Mesodermal cell (in vitro differentiated cells): ENCODE data around the gene ICAM2.

ENCODE experiments used
- H3K27ac ChIP-seq: 2 replicates; pipeline ENCODE4 v1.7.0; 2013; ENCODE audit warnings: mild to moderate bottlenecking, low read depth, low read length, moderate library complexity; ENCODE audit not compliant: severe bottlenecking
- H3K36me3 ChIP-seq: 2 replicates; pipeline ENCODE4 v1.7.1; 2013; ENCODE audit warnings: mild to moderate bottlenecking, low read length, moderate library complexity; ENCODE audit not compliant: control insufficient read depth, insufficient read depth
- H3K4me1 ChIP-seq: one replicate; pipeline ENCODE4 v1.7.1; 2013; ENCODE audit warnings: mild to moderate bottlenecking, low read length; ENCODE audit not compliant: insufficient read depth, control insufficient read depth, poor library complexity, severe bottlenecking
- H3K4me3 ChIP-seq: 2 replicates; pipeline ENCODE4 v1.7.0; 2013; ENCODE audit warnings: low read length, control low read depth, mild to moderate bottlenecking; ENCODE audit not compliant: insufficient read depth, poor library complexity, severe bottlenecking; ENCODE audit errors: extremely low read depth
- H3K9me3 ChIP-seq: 2 replicates; pipeline ENCODE4 v1.7.1; 2013; ENCODE audit warnings: mild to moderate bottlenecking, low read length, moderate library complexity; ENCODE audit not compliant: control insufficient read depth
- WGBS, 2 experiments: methylation state at CpG; one replicate each; pipeline ENCODE4 v1.1.5; 2013; ENCODE audit warnings: missing lambda C conversion rate in 2 of 2; ENCODE audit not compliant: insufficient coverage in 2 of 2; 5-methylcytosine and 5-hydroxymethylcytosine counted together

Gene ICAM2

DNA sequence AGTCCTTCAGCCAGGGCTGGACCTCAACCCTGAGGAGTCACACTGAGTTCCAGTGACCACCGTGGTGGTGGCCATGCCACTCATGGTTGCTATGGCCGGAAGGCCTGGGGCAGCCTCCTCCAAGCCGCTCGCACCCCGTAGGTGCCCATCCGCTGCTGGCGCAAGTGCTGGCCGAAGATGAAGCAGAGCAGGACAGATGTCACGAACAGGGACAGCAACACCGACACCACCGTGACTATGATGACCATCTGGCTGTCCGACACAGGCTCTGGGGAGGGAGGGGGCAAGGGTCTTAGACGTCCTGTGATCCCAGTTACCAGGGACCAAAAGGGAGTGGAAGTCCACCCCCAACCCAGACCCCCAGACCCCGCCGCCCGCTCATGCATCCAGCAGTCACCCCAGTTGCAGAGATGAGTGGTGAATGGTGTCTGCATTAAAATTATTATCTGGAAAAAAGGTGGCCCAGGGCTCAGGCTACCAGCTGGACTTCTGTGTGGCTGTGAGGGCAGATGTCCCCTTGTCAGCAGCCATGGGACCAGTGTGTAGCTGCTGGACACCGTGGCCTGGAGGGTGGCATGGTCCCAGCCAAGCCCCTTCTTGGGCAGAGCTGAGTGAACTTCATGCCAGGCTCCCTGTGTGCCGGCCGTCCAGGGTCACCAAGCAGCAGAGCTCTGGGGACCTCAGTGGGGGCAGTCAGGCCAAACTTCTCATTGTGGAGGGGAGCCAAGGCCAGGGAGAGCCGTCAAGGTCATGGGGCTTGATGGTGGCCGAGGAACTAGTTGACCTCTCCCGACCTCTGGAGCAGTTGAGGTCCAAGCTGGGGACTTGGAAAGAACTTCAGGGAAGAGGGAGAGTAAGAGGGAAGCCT lies 17.5 kb downstream of the ICAM2 start:
- H3K4me3 ChIP-seq = no peak overlapping the region
- H3K27ac ChIP-seq = no peak overlapping the region
- no peaks in the 10 kb centered on the region for H3K9me3 ChIP-seq
- WGBS, 2 experiments = 95 to 97% methylated on average over 17 to 18 of the region's 22 CpGs
- H3K4me1 ChIP-seq = peaks cover 16% of the 10 kb centered on the region
- H3K36me3 ChIP-seq = no peaks in the 10 kb centered on the region

DNA sequence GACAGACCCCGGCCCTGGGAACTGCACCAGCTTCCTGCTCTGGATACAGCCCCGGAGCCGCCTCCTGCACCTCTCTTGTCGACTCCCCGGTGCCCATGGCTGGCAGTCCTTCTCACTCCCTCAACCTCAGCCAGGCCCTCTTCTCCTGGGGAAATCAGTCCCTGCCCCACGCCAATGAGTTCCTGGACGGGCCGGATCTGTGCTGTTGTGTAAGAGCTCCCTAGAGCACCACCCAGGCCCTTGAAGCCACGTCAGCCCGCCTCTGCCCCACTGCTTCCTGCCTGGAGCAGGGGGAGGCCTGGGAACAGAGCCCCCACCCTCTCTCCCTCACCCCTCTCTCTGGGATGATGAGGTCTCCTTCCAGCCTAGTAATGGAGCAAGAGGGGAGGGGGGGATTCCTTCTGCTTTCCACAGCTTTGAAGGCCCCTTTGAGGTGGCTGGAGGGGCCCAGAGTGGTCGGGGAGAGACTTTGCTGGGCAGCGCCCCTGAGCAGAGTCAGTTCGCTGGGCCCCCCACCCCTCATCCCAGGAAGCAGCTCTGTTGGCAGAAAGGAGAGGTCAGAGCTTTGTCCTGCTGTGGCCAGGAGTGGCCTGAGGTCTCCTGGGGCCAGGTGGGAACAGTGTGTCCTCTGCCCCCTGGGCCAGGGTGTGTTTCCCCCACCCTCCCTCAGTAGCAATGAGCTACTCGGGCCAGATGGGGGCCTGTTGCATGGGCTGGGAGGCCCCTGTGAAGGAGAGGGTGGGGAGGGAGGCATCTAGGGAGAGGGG lies 18.5 kb downstream of the ICAM2 start:
- WGBS, 2 experiments = 88 to 92% methylated on average over 9 to 11 of the region's 14 CpGs
- no peaks in the 10 kb centered on the region for H3K36me3 ChIP-seq
- no peak overlapping the region for H3K27ac ChIP-seq
- H3K4me3 ChIP-seq = no peak overlapping the region
- peaks cover 19% of the 10 kb centered on the region for H3K4me1 ChIP-seq
- H3K9me3 ChIP-seq = no peaks in the 10 kb centered on the region

DNA sequence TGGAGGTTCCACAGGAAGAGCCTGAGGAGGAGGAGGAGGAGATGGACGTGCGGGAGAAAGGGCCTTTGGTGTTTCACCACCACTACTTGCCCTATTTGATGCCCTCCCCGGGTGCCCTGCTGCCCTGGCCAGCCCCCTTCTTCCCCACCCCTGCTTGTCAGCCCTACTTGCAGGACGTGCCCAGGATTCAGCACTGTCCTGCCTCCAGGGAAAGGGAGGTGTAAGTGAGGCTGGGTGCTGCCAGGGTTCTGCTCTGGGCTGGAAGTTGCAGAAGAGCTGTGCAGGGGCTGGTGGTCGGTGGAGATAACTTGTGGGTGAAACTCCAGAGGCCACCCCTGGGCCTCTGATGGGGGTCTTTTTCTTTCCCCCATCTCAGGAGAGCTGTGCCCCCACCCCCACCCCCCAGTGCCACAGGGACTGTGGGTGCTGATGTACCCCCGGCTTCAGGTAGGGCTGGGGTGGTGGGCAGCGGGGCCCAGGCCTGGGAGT lies 19.3 kb downstream of the ICAM2 start:
- Histone ChIP-seq H3K4me3 (no peak overlapping the region), H3K9me3 (no peaks in the 10 kb centered on the region), H3K4me1 (peaks cover 12% of the 10 kb centered on the region), H3K36me3 (no peaks in the 10 kb centered on the region), H3K27ac (no peak overlapping the region)
- WGBS, 2 experiments = 100% methylated on average over 2 of the region's 7 CpGs

DNA sequence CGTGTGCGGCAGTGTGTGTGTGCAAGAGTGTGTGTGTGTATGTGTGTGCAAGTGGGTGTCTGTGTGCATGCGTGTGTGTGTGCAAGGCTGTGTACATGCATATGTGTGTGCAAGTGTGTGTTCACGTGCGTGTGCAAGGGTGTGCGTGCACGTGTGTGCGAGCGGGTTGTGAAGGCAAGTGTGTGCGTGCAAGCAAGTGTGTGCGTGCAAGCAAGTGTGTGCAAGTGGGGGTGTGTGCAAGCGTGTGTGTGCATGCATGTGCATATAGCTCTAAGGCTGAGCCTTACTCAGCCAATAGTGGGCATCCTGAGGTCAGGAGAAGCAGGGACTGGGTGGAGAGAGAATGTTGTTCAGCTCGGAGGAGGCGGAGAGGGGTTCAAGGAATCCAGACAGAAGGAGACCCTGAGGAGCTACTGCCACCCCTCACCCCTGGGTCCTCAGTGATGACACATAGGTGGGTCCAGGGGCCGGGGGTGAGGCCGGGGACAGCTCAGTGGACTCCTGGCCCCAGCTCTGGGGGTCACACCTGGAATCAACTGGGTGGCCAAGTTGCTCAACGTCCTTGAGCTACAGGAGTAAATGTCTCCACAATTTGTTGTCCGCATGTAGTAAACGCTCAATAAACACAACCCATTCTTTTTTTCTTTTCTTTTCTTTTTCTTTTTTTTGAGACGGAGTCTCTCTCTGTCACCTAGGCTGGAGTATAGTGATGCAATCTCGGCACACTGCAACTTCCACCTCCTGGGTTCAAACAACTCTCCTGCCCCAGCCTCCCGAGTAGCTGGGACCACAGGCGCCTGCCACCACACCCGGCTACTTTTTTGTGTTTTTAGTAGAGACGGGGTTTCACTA lies 20.5 kb downstream of the ICAM2 start:
- Histone ChIP-seq H3K27ac (no peak overlapping the region), H3K4me1 (peaks cover 12% of the 10 kb centered on the region), H3K36me3 (no peaks in the 10 kb centered on the region), H3K4me3 (no peak overlapping the region), H3K9me3 (no peaks in the 10 kb centered on the region)
- WGBS, 2 experiments = 92 to 93% methylated on average over 16 to 18 of the region's 25 CpGs

DNA sequence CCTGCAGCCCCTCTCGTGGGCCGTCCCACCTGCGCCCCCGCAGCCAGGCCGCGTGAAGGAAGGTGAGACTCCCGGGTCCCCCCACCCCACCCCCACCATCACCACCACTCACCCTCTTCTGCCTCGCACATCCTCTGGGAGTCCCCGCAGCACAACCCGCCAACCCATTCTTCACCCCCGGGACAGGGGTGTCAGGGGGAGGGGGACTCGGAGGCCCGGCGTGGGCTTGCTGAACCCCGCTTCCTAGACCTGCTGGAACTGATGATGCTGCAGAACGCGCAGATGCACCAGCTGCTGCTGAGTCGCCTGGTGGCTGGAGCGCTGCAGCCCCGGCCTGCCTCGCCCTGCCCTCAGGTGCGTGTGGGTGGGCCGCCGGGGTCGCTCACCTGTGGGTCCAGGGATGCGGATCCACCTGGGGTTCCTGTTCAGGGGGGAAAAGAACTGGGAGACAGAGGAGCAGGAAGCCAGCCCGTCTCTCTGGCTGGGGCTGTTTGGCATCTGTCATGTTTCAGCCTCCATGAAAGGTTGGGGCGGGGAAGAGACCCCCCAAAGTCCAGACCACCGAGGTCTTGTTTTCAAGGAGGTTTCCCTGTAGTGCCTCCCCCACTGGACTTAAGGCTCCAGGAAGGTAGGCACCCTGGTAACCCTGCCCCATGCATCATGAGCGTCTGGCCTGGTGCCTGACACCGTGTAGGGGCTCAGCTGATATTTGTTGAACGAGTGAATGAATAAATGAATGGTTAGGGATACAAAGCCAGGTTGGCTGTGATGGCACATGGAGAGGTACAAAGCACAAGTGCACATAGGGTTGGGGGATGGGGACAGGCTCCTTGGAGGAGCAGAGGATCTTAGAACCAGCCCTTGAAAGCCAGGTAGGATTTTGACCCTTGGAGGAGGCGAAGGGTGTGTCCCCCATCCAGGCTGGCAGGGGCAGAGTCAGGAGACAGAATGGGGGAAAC lies 21.4 kb downstream of the ICAM2 start:
- Histone ChIP-seq H3K4me1 (peaks cover 12% of the 10 kb centered on the region), H3K27ac (no peak overlapping the region), H3K36me3 (no peaks in the 10 kb centered on the region), H3K9me3 (no peaks in the 10 kb centered on the region), H3K4me3 (peak overlapping the region; percentile 59)
- 46 to 50% methylated on average over 13 to 20 of the region's 33 CpGs for WGBS, 2 experiments

DNA sequence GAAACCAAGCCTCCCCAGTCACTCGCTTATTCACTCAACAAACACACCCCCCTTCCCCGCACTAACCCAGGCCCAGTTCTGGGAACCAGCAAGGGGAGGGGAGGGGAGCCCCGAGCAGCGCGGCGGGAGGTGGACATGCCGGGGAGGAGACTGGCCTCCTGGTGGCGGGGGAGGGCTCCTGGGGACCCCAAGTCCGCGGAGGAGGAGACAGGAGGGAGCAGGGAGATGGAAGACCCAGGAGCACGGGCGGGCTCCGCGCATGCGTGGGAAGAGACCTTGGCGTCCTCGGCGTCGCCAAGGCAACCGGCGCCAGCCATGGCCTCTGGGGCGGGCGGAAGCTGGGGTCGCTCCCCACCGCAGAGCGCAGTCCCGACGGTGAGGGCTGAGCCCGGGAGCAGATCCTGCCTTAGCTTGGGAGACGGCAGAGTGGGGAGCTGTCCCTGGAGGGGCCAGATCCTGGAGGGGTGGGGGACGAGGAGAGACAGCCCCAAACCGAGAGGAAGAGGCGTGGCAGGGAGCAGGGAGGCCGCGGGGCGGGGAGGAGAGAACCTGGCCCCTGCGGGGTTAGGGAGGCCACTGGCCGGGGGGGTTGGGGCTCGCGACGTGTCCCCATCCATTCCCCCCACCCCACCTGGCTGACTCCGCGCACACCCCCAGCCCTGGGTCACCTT lies 22.2 kb downstream of the ICAM2 start, which contains the start of gene PRR29:
Gene PRR29, plus strand, starts transcription at position 302 of the 671 bp plus-strand sequence. Its CDS starts 14 bp downstream, at position 316.
- H3K4me3 ChIP-seq = peak within 1 kb of the TSS; percentile 59
- H3K4me1 ChIP-seq = peaks cover 12% of the 10 kb centered on the region
- WGBS, 2 experiments = 1% methylated on average over 24 to 32 of the region's 43 CpGs
- peak within 1 kb of the TSS; percentile 29 for H3K27ac ChIP-seq
- H3K9me3 ChIP-seq = no peaks in the 10 kb centered on the region
- H3K36me3 ChIP-seq = no peaks in the 10 kb centered on the region

DNA sequence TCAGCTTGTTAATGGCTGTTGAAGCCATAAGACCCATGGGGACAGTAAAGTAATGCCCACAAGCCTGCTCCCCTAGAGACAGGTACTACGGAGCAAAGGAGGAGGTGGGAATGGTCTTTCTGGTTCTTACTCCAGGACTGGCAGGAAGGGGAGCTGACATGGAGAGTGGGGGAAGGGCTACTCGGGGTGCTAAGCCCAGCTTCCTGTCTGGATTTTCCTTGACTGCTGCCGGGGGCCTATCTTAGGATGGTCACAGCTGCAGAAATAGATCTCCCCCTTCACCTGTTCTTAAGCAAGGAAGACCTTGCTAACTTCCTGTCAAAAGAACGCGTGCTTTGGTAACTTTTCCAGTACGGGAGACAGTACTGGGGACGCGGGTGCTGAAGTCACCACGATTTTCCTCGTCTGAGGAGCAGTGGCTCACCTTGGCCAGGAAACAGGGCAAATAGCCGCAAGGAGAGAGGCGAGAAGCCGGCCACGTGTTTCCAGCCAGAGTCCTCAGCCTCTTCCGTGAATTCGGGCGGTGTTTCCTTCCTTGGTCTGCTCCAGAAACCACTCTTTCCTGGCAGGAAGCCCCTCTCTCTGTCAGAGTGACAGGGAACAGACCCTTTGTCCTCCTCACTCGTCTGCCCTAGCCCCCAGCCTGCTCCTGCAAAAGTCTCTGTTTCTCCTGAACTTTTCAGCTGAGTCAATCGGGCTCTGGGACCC lies 22.9 kb downstream of the ICAM2 start:
- no peaks in the 10 kb centered on the region for H3K36me3 ChIP-seq
- 16 to 19% methylated on average over 18 to 19 of the region's 19 CpGs for WGBS, 2 experiments
- H3K9me3 ChIP-seq = no peaks in the 10 kb centered on the region
- peaks cover 12% of the 10 kb centered on the region for H3K4me1 ChIP-seq
- H3K4me3 ChIP-seq = peak overlapping the region; percentile 59
- H3K27ac ChIP-seq = peak overlapping the region; percentile 29

DNA sequence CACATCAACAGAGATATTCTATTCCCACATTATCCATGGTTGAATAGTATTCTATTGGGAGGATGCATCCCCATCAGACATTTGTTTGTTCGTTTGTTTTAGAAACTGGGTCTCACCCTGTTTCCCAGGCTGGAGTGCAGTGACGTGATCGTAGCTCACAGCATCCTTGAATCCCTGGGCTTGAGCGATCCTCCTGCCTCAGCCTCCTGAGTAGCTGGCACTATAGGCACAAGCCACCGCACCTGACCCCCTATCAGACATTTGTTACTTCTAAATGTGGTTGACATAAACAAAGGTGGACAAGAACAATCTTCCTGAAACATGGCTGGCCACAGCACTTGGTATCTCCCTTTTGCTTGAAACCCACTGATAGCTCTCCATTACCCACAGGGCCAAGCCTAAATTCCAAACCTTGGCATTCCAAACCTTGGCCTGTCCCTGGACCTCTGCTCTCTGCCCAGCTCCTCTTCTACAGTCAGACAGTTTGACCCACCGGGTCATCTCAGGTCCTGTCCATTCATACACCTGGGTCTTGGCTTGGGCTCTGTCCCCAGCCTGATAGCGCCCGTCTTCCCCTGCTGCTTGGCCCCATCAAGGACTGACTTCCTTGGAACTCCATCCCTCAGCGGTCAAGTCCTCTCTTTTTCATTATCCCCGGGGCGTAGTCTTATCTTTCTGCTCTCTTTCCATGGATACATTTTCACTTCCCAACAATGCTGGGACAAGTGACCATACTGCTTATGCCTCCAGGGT lies 23.8 kb downstream of the ICAM2 start:
- 88 to 95% methylated on average over 8 to 10 of the region's 11 CpGs for WGBS, 2 experiments
- Histone ChIP-seq H3K4me3 (no peak overlapping the region), H3K27ac (no peak overlapping the region), H3K36me3 (no peaks in the 10 kb centered on the region), H3K4me1 (peaks cover 12% of the 10 kb centered on the region), H3K9me3 (no peaks in the 10 kb centered on the region)
